EH (cell line): Measurements from ENCODE around the gene ACSM5.
A peak's percentile ranks its signal among the peaks of the same experiment; 100 is the strongest.

Experiments used
- DNase-seq: peaks from one replicate; pipeline ENCODE4 v3.0.0-alpha.2; 2015; ENCODE audit warnings: low read depth

The ACSM5 gene, protein sequence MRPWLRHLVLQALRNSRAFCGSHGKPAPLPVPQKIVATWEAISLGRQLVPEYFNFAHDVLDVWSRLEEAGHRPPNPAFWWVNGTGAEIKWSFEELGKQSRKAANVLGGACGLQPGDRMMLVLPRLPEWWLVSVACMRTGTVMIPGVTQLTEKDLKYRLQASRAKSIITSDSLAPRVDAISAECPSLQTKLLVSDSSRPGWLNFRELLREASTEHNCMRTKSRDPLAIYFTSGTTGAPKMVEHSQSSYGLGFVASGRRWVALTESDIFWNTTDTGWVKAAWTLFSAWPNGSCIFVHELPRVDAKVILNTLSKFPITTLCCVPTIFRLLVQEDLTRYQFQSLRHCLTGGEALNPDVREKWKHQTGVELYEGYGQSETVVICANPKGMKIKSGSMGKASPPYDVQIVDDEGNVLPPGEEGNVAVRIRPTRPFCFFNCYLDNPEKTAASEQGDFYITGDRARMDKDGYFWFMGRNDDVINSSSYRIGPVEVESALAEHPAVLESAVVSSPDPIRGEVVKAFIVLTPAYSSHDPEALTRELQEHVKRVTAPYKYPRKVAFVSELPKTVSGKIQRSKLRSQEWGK

DNA sequence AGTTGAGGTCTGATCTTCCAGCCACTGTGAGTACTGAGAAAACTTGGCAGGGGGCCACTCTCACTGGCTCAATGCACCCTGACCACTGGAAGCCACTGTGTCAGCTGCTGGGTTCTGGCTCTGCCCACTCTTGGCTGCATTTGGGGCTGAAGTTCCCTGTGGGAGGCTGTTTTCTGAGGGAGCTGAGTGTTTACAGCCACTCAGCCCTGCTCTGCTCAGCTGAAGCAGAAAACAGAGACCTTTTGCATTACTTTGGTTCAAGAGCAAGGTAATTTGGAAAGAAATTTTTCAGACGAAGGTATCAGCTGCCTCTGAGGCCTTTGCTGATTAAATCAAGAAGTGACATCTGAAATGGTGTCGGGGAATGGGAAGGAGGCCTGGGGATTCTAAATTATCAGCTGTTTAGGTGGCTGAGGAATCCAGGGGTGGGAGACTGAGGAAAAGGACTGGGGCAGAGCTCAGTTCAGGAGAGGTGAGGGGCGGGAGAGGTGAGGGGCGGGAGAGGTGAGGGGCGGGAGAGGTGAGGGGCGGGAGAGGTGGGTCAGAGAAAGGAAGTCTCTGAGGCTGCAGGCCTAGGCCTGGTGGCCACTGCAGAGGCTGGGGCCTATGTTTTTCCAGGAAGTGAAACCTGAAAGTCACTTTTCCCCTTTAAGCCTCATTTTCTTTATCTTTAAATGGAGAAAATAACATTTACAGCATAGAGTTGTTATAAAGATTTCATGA, at the start of gene ACSM5:
Gene ACSM5, plus strand, starts transcription at position 137 of the 723 bp plus-strand sequence. CDS start 1,951 bp downstream, outside the sequence.
- peak; percentile 33 for DNase-seq

DNA sequence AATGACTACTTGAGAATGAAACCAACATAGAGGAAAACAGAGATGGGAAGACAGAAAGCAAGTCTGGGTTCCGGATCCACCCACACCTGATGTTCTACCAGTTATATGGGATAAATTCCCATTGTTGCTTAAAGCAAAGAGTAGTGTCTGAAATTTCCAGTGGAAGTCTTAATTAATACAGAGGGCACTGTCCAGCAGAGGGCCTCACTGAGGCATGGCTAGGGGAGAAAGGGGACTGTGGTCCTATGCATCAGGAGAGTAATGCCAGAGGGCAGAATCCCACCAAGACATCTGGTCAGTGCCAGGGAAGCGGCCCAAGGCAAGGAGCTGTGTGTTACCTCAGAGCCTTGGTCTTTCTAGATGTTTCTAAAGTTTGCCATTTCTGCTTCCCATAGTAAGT, 49.3 kb upstream of the ACSM5 start:
- no peak for DNase-seq

DNA sequence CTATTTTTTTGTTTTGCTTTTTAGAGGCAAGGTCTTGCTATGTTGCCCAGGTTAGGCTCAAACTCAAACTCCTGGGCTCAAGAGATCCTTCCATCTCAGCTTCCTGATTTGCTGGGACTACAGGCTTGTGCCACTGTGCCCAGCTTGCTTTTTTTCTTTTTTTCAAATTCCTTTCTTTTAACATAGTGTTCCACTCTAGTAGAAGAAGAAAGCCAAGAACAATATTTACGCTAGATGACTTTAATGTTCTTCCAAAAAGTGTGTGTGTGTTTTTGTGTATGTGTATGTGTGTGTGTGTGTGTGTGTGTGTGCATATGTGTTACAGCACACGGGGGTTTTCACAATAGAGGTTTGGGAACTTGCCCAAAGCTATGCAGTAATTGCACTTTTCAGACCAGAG, 46.1 kb upstream of the ACSM5 start:
- no peak for DNase-seq

DNA sequence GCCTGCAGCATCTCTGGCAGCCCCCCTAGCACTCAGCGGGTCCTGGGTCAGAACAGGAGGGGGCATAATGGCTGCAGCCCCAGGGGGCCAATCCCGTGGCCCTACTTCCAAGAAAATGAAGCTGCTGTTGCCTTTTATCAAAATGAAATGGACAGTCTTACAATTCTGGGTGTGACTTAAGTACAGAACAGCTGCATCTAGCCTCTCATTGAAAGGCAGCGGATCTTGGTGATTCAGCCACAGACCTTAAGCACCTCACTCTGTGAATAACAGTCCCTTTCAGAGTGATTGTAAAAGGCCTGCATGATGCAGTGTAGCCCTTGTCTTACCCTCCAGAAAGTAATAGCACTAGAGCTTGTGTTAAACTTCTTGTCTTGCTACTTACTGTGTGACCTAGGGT, 45.3 kb upstream of the ACSM5 start:
- DNase-seq: no peak

DNA sequence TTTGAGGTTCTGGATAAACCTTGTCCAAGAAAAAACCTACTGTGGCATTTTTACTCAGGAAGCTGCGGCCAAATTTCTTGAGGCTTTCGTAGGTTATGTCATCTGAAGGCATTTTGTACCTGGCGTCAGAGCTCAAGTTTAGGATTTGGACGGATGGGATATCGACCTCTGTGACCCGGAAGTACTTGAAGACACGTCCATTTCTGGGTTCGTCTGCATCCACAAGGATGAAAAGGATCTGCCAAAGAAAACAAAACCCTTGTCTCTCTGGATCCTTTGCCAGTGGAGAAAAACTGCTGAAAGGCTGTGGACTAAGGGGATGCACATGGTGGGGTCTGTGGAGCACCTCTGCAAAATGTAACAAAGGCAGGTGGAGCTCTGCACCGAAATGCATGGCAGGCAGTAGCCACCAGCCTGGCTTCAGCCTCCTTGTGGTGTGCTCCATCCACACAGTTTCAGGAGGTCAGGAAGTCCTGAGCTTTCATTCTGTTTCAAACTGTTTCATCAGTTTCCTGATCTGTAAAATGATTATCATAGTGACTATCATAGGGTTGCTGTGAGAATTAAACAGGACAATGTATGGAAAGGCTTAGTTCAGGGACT, 39.8 kb upstream of the ACSM5 start:
- DNase-seq: no peak

DNA sequence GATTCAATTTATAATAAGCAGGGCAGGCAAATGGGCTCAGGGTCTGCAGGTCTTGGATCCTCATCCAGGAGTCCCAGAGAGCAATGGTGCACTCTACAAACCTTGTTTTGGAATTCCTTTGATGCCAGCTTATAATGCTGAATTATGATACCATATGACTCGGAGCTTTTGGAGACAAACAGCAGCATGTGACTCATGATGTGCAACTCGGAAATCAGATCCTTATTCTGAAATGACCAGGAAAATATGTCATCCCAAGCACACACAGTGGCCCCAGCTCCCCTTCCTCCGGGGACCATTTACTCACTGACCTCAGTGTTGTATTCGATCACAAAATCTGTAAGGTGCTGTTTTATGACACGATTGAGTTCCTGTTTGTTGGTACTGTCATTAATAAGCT, 36.6 kb upstream of the ACSM5 start:
- DNase-seq: no peak

DNA sequence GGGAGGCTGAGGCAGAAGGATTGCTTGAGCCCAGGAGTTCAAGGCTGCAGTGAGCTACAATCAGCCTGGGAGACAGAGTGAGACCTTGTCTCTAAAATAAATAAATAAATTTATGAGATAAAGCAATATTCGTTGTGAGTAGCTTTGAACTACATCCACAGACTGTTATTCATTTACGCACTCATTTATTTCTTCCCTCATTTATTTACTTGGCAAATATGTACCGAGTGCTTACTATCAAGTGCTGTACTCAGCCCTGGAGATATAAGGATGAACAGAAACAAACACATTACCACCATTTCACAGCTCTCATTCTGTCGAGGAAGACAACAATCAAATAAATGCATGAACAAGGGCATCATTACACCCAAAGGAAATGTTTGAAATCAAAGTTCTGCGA, 32.2 kb upstream of the ACSM5 start:
- no peak for DNase-seq

DNA sequence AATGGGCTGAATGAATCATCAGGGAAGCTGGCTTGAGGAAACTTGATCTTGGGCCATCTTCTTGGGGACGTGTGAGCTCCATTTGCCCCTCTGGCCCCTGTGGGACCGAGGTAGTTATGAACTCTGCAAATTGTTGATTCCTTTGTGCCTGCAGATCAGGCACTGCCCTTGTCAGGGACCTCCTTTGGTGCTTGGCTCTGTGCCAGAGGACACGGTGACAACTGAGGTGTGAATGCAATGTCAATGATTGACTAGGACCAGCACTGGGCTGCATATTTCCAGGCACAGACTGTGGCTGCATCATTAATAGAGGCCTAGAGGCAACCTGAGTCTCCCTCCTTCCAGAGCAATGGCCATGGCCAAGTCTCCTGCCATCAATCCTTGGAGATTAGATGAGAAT, 28.6 kb upstream of the ACSM5 start:
- no peak for DNase-seq

DNA sequence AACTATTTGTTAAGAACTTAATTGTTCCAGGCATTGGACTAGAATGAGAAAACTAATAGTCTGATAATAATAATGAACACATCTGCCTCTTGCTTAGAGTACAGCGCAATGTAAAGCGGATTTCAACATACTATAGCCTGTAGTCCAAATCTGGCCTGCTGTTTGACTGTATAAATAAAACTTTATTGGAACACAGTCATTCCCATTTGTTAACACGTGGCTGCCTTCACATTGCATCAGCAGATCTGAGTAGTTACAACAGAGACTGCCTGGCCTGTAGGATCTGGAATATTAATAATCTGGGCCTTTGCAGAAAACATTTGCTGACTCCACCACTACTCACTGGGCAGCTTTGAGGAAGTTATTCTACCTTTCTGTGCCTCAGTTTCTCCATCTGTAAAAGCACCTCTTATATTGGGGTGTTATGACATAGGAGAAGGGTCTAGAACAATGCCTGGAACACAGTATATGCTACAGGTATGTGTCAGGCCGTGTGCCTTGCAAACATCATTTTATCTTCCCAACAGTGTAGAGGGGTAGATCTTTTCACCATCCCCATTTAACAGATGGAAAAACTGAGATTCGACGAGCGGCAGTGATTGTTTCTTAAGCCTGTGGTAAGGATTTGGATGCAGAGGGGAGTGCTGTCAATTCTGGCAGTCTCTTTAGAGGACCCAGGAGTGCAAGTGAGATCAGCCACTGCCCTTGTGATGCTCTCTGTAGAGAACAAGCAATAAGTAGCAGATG, 27.0 kb upstream of the ACSM5 start:
- no peak for DNase-seq

DNA sequence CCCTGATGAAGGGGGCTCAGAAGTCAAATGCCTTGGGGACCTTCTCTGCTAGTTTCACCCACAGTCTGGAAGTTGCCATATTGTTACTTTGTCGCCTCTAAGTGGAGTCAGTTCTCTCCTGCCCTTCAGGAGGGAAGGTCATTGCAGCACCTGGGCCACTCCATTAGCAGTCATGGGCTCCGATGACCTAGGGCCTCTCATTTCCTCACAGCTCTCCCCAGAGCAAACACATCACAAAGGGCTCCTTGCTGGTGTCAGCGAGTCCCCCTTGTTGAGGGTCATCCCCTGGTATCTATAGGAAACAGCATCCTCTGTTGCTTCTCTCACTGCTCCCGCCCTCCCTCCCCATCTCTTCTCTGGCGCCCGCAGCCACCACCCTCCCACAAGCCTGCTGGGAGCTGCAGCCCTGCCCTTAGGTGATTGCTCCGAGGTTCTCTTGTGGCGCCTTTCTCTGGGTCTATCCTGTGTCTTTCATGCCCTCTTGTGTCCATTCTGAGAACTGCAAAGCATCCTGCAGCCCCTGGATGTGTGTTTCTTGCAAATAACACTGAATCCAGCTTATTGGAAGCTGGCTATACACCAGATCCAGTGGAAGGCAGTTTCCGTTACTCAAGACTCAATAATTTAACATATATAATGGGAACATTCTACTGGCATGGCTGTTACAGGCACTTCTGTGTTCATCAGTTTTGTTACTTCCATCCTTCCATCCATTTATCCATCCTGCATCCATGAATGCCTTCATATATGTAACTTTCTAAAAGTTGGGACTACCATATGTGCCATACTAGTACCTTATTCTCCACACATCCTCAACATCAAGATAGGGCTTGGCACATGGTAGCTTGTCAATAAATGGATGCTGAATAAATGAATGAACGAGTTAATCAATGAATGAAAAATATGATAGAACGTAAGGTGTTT, 26.0 kb upstream of the ACSM5 start:
- peak; percentile 54 for DNase-seq

DNA sequence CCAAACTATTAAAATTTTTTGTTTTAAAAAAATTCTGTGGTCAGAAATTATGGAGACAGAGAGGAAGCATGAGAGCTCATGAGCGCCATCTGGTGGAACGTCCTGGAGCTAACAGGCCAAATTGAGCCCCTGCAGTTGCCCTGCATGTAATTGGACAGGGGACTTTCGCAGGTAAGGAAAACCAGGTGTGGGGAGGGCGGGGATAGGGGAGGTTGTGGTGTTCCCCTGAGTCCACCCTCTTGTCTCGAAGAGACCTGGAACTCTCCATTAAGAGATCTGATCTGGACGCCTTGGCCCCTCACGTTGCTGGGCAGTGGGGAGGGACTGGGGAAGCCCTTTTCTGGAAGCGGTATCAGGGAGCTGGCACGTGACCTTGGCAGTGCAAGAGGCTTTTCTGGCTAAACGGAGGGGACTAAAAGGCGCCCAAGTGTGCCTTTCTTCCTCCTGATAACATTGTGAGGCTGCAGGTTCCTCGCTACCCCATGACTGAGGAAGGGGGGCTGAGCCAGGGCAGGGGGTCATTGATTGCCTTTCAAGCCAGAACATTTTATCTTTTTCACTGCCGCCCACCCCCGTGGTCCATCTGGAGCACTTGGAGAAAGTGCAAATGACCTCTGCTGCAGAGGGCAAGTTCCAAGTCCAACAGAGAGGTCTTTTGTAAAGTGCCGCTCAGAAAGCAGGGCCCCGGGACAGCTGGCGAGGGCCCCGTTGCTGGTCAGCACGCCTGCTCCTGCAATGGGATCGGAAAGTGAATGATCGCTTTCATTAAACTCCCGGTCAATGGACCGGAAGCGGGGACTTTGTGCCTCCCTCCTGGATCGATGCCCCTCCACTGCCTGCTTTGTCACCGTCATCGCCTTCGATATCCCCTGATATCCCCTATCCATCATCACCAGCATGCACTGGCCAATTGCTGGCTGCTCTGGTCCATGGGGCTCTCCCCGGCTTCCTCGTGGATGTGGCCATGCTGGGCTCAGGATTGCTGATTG, 23.2 kb upstream of the ACSM5 start:
- peak; percentile 45 for DNase-seq

DNA sequence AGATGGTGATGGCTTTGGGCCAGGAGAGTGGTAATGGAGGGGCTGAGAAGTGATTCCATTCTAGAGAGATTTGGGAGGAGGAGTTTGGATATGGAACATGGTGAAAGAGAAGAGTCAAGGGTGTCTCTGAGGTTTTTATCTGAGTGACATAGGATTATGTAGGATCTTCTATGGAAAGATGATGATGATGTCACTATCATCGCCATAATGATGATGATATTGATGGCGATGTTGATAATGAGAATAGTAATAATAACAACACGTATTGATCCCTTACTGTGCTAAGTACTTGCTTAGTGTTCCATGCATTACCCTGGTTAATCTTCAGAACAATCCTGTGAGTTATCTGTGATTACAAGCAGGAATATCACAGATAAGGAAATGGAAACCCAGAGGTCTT, 21.4 kb upstream of the ACSM5 start:
- DNase-seq: no peak

DNA sequence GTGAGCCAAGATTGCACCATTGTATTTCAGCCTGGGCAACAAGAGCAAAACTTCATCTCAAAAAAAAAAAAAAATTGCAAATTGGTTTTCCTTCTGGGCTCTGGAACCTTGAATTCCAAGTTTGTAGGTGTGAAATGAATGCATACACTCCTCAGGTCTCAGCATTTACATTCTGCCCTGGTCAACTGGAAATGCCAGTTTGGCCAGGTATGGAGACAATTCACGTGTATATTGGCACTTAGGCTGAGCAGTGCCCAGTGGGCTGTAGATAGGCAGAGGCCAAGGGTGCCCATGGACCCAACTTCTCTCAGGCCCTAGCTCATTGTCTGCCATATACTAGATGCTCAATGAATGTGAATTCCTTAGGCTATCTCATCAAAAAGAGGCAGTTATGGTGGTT, 20.5 kb upstream of the ACSM5 start:
- DNase-seq: no peak

DNA sequence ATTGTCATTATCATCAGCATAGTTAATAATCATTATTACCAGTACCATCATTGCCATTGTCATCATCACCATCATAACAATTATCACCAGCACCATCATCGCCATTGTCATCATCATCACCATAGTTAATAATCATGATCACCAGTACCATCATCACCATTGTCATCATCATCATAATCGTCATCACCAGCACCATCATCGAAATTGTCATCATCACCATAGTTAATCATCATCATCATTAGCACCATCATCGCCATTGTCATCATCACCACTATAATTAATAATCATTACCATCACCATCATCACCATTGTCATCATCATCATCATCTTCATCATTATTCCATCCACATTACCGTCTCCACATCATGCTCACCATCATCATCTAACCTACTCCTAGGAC, 18.3 kb upstream of the ACSM5 start:
- DNase-seq: no peak

DNA sequence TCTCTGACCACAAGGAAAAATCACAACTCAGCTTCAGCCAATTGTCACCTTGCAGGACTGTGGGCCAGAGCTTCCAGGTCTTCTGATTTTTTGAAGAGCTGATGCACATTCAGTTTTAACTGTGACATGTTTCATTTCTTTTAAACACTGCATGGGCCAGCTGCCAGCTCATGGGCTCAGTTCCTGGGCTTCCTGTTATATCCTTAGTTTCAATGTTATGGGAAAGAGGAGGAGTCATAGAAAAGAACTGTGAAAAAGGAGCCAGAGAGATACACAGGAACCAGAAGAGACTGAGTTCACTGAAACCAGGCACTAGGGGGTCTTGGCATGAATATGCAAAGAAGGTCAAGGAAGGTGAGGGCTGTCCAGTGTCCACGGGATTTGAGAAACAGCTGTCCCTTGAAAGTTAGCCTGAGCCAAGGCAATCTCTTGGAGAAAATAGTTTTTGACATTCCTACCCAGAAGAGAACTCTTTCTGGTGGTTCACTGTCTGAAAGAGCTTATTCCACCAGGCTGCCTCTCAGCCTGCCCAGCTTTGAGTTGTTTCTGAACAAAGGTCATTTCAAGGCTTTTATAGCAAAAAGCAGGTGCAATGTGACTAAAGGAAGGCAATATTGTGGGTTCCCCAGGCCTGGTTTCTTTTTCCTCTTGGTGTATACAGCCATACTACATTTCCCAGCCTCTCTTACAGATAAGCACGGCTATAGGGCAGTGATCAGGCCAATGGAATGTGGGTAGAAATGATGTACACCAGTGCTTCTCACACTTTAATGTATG, 15.3 kb upstream of the ACSM5 start:
- no peak for DNase-seq

DNA sequence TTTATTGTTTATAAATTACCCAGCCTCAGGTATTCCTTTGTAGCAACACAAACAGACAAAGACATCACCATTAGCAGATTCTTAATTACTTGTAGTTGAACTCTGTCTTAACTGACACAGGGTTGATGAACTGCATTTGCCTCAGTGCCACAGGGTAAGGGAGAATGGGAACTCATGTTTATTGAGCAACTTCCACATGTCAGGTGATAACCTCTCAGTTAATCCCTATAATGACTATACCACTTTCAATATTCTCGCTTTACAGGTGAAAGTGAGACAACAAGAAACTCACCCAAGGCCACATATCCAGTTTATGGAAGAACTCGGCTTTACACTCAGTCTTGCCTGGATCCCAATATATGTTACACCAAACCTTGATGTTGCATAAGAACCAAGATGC, 13.4 kb upstream of the ACSM5 start:
- no peak for DNase-seq

DNA sequence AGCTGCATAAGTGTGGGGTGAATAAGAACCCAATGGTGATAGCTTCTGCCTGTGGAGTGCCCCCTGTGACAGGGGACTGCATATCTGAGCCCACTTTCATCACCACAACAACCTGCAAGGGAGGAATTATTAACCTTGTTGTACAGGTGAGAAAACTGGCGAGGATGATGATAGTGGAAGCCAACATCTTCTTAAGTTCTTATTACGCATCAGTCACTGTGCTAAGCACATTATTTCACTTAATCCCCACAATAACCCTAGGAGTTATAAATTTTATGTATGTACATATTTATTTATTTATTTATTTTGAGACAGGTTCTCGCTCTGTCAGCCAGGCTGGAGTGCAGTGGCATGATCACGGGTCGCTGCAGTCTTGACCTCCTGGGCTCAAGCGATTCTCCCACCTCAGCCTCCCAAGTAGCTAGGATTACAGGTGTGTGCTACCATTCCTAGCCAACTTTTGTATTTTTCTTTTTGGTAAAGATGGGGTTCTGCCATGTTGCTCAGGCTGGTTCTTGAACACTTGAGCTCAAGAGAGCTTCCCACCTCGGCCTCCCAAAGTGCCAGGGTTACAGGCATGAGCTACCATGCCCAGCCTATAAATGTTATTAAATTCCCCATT, 12.4 kb upstream of the ACSM5 start:
- DNase-seq: no peak

DNA sequence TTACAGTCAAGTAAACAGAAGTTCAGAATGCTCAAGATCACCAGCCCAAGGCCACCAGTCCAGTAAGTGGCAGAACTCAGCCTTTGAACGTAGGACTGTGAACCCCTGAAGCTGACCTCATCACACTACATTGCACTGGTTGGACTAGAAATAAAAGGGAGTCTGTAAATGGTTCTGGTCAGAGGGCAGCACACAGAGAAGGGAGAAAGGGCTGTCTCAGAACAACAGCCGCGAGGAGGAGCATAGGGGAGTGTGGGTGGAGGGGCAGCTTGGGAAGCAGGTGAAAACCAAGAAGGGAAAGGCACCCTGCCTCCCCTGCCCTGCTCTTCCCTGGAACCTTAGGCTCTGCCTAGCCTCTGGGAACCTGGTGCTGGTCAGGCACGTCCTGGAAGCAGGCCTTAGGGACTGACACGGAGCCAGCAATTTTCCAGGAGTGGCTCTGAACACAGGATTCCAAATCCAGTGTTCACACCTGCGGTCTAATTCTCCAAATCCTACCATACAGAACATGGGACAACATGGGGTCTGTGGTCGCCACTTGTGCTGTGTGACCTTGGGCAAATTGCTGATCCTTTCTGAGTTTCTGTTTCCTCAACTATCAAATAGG, 11.8 kb upstream of the ACSM5 start:
- no peak for DNase-seq
